T-cell (primary cell): Measurements from ENCODE around the gene HDAC8. TPM values are rescaled to one million over a fixed set of nuclear protein-coding genes. Genes with fewer than 3 reads are reported as not detected.
A peak's percentile ranks its signal among the peaks of the same experiment; 100 is the strongest.

Source experiments
- ATAC-seq, 4 experiments: fragments of 200-7000 bp in 3 of 4; fragments of 150-1000 bp in 1 of 4; cut with Tn5 transposase; replicated peaks in 1 of 4; 1 replicate in 3 of 4; 2 replicates in 1 of 4; pipeline ENCODE4 v1.10.0; 2021; ENCODE audit warnings: moderate library complexity in 3 of 4, mild to moderate bottlenecking in 2 of 4, moderate number of reproducible peaks in 1 of 4
- CTCF ChIA-PET, 2 donors: fragments of 300-600 bp; sonication (Branson Sonifier 250); formaldehyde crosslinking; loops; one replicate each; lab custom pipeline; 2022; ENCODE audit warnings: antibody characterized with exemption in 2 of 2; lab: Charles Lee
- POLR2A ChIA-PET, 2 donors: fragments of 300-600 bp; sonication (Branson Sonifier 250); formaldehyde crosslinking; loops; one replicate each; lab custom pipeline; 2022; ENCODE audit warnings: antibody characterized with exemption in 2 of 2; lab: Charles Lee
- DNase-seq, 35 experiments: peaks; one replicate each; pipeline versions ENCODE4 v3.0.0 to v3.0.0-alpha.2; 2013 to 2023
- H3K27ac ChIP-seq: one replicate; pipeline ENCODE4 v1.5.1; 2013; ENCODE audit warnings: low read length
- H3K27me3 ChIP-seq, 2 experiments: replicated peaks in 1 of 2; 1 replicate in 1 of 2; 2 replicates in 1 of 2; pipeline versions ENCODE4 v1.6.1 to v1.7.0; 2013; ENCODE audit warnings: low read length in 1 of 2, mixed read lengths in 1 of 2; ENCODE audit not compliant: control insufficient read depth in 2 of 2, insufficient read depth in 2 of 2; ENCODE audit errors: extremely low read depth in 1 of 2
- H3K36me3 ChIP-seq, 2 donors: 1 replicate in 1 of 2; 2 replicates in 1 of 2; pipeline versions ENCODE4 v1.6.1 to v1.7.0; 2013; ENCODE audit warnings: low read length in 1 of 2; ENCODE audit not compliant: control insufficient read depth in 2 of 2, insufficient read depth in 1 of 2; ENCODE audit errors: extremely low read depth in 1 of 2
- H3K4me1 ChIP-seq, 2 experiments: 1 replicate in 1 of 2; 2 replicates in 1 of 2; pipeline versions ENCODE4 v1.6.1 to v1.7.0; 2013; ENCODE audit warnings: low read length in 2 of 2, mixed read lengths in 1 of 2; ENCODE audit not compliant: insufficient read depth in 2 of 2, control insufficient read depth in 1 of 2; ENCODE audit errors: extremely low read depth in 1 of 2
- H3K4me3 ChIP-seq, 2 donors: 1 replicate in 1 of 2; 2 replicates in 1 of 2; pipeline versions ENCODE4 v1.5.1 to v1.7.0; 2013; ENCODE audit warnings: mild to moderate bottlenecking in 2 of 2, low read length in 1 of 2, moderate library complexity in 1 of 2; ENCODE audit not compliant: control insufficient read depth in 1 of 2; ENCODE audit errors: extremely low read depth in 1 of 2
- H3K9me3 ChIP-seq: 2 replicates; pipeline ENCODE4 v1.7.0; 2013
- H3K27ac Mint-ChIP-seq, 2 donors: one replicate each; pipeline ENCODE4 v1.8.0; 2020 to 2021; ENCODE audit warnings: mild to moderate bottlenecking in 2 of 2, mixed read lengths in 2 of 2
- H3K27me3 Mint-ChIP-seq, 2 donors: one replicate each; pipeline ENCODE4 v1.8.0; 2021 to 2022; ENCODE audit warnings: mixed read lengths in 2 of 2
- H3K36me3 Mint-ChIP-seq: one replicate; pipeline ENCODE4 v1.8.0; 2021; ENCODE audit warnings: mixed read lengths
- H3K4me1 Mint-ChIP-seq, 3 donors: one replicate each; pipeline ENCODE4 v1.8.0; 2020 to 2022; ENCODE audit warnings: mixed read lengths in 3 of 3, mild to moderate bottlenecking in 1 of 3
- H3K4me3 Mint-ChIP-seq, 3 donors: one replicate each; pipeline ENCODE4 v1.8.0; 2020 to 2022; ENCODE audit warnings: mild to moderate bottlenecking in 3 of 3, mixed read lengths in 3 of 3, moderate library complexity in 3 of 3
- H3K9me3 Mint-ChIP-seq, 3 donors: one replicate each; pipeline ENCODE4 v1.8.0; 2020 to 2022; ENCODE audit warnings: mixed read lengths in 3 of 3
- whole genome bisulfite sequencing: methylation state at CpG from one replicate; pipeline ENCODE4 v1.1.5; 2013; ENCODE audit warnings: missing lambda C conversion rate; ENCODE audit not compliant: insufficient coverage; 5-methylcytosine and 5-hydroxymethylcytosine counted together
- total RNA-seq, 35 experiments: library from RNA in 6 of 35; stranded (reverse) in 6 of 35; fragments of 120-200 nt in 1 of 35; gene quantifications; one replicate each; pipeline versions ENCODE4 v1.2.1 to v1.2.4 and lab custom pipeline; 2013 to 2026

HDAC8 gene
- total RNA-seq, 5 donors from 2014 or later (not counting 1 experiment from before 2014, with no cell fraction given) = 15.7 to 19.1 (median 16.9) TPM

DNA sequence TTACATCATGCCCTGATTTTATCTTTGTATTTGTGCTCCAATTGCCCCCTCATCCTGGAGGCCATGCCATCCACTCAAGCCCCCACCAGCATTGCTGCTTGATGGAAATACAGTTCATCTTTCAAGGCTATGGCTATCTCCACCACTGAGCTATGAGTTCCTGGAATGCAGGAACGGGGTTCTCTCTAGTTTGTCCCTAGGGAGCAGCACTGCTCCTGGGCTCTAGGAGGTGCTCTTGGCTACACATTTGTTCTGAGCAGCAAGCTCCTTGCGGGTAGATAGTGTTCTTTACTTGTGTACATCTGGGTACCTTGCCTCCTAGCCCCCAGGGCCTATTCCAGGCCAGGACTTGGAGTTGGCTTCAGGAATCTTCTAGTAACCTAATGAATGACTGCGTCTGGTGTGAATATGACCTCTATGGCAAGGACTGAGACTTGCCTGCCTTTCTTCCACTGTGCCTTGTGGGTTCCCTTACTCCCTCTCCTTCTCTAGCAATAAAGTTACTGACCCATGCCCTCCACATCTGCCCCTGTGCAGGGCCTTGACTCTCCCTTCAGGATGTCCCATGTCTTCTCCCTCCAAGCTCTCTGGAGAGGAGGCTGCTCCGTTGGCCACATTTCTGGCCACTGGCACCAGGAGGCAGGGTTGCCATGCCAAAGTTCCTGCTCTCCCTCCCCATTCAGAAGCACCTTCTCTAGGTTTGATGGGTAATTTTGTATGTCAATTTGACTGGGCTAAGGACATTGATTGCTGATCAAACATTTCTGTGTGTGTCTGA, 274.5 kb downstream of the HDAC8 start:
- no CpG with 5 or more reads among the region's 4 CpGs for WGBS
- Histone ChIP-seq H3K27me3 (peaks cover 4 to 32% of the 10 kb centered on the region in 2 experiments), H3K36me3 (no peaks in the 10 kb centered on the region), H3K9me3 (no peaks in the 10 kb centered on the region), H3K4me1 (no peaks in the 10 kb centered on the region), H3K27ac (no peak overlapping the region), H3K4me3 (no peak overlapping the region)
- Mint-ChIP-seq H3K36me3 (no peaks in the 10 kb centered on the region), H3K9me3 (no peaks in the 10 kb centered on the region), H3K27me3 (peaks cover 54 to 78% of the 10 kb centered on the region in 2 donors), H3K4me1 (no peaks in the 10 kb centered on the region), H3K27ac (no peak overlapping the region), H3K4me3 (no peak overlapping the region)
- peak in 1 of 35 experiments; percentile 24 for DNase-seq
- POLR2A ChIA-PET = no interaction called here
- CTCF ChIA-PET = no interaction called here
- ATAC-seq = peak in 1 of 4 experiments; percentile 35

- Mint-ChIP-seq H3K4me1 (no peaks in the 10 kb centered on the region), H3K27me3 (peaks cover 46 to 78% of the 10 kb centered on the region in 2 donors), H3K27ac (no peak overlapping the region), H3K4me3 (no peak overlapping the region), H3K9me3 (no peaks in the 10 kb centered on the region), H3K36me3 (no peaks in the 10 kb centered on the region)
- no peak for DNase-seq
- Histone ChIP-seq H3K27ac (no peak overlapping the region), H3K36me3 (no peaks in the 10 kb centered on the region), H3K27me3 (peaks cover 0 to 28% of the 10 kb centered on the region in 2 experiments), H3K9me3 (no peaks in the 10 kb centered on the region), H3K4me1 (no peaks in the 10 kb centered on the region), H3K4me3 (no peak overlapping the region)
- ChIA-PET POLR2A (no interaction called here), CTCF (interaction anchor here in 1 of 2 donors (0.7 kb wide), 1 partner anchor 247 kb away, joined by 3 read pairs; no protein-coding TSS in a partner anchor)
- WGBS = no CpG with 5 or more reads among the region's 1 CpG
- ATAC-seq = no peak
Observed at GRCh38 chrX:72296991-72297390, 275.7 kb downstream of the HDAC8 start.

DNA sequence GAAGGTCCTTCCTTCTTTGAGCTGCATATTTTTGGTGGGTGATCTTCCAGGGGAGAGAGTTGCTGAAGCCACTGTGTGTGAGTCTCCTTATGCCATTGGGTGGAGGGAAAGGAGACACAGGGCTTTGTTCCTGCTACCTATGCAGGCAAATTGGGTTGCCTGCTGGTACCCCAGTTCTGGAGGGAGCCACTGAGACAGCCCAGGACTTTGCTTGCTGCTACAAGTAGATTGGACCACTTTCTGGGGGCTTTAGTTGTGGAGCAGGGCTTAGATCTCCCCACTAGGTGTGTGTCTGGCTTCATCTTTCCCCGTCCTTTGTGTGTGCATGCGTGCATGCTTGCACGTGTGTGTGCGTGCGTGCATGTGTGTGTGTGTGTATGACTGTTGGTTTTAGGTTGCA, 276.9 kb downstream of the HDAC8 start:
- no peak overlapping the region for H3K4me3 ChIP-seq
- no peaks in the 10 kb centered on the region for H3K9me3 Mint-ChIP-seq
- ChIA-PET CTCF (interaction anchor here in 1 of 2 donors (0.6 kb wide), 1 partner anchor 47 kb away, joined by 8 read pairs; no protein-coding TSS in a partner anchor), POLR2A (no interaction called here)
- no peak overlapping the region for H3K27ac ChIP-seq
- no peaks in the 10 kb centered on the region for H3K36me3 ChIP-seq
- no CpG with 5 or more reads among the region's 5 CpGs for WGBS
- peaks cover 0 to 15% of the 10 kb centered on the region in 2 experiments for H3K27me3 ChIP-seq
- ATAC-seq = no peak
- DNase-seq = no peak
- H3K36me3 Mint-ChIP-seq = no peaks in the 10 kb centered on the region
- H3K4me3 Mint-ChIP-seq = no peak overlapping the region
- H3K27me3 Mint-ChIP-seq = peaks cover 39 to 77% of the 10 kb centered on the region in 2 donors
- no peak overlapping the region for H3K27ac Mint-ChIP-seq
- H3K4me1 Mint-ChIP-seq = no peaks in the 10 kb centered on the region
- no peaks in the 10 kb centered on the region for H3K9me3 ChIP-seq
- no peaks in the 10 kb centered on the region for H3K4me1 ChIP-seq

DNA sequence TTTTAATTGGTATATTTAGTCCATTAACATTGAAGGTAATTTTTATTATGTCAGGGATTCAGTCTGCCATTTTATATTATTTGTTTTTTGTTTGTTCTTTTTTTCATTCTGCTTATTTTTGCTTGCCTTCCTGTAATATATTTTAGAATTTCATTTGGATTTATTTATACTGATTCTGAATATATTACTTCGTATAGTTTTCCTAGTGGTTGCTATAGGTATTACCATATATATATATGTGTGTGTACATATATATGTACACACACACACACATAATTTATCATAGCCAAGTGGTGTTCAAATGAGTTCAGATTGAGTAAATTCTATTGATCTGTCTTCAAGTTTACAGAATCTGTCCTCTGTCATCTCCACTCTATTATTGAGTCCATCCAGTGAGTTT, 278.1 kb downstream of the HDAC8 start:
- POLR2A ChIA-PET = no interaction called here
- no peak overlapping the region for H3K27ac ChIP-seq
- no peaks in the 10 kb centered on the region for H3K4me1 ChIP-seq
- H3K4me1 Mint-ChIP-seq = no peaks in the 10 kb centered on the region
- WGBS = no CpG with 5 or more reads among the region's 1 CpG
- H3K9me3 ChIP-seq = no peaks in the 10 kb centered on the region
- DNase-seq = no peak
- H3K27ac Mint-ChIP-seq = no peak overlapping the region
- no peak overlapping the region for H3K4me3 ChIP-seq
- CTCF ChIA-PET = interaction anchor here in 1 of 2 donors (0.6 to 0.7 kb wide), 2 partner anchors 26 to 1944 kb away, joined by 5 to 6 read pairs; no protein-coding TSS in a partner anchor
- no peak for ATAC-seq
- no peak overlapping the region for H3K4me3 Mint-ChIP-seq
- H3K9me3 Mint-ChIP-seq = no peaks in the 10 kb centered on the region
- peaks cover 0 to 13% of the 10 kb centered on the region in 2 experiments for H3K27me3 ChIP-seq
- no peaks in the 10 kb centered on the region for H3K36me3 ChIP-seq
- peaks cover 33 to 74% of the 10 kb centered on the region in 2 donors for H3K27me3 Mint-ChIP-seq
- no peaks in the 10 kb centered on the region for H3K36me3 Mint-ChIP-seq

DNA sequence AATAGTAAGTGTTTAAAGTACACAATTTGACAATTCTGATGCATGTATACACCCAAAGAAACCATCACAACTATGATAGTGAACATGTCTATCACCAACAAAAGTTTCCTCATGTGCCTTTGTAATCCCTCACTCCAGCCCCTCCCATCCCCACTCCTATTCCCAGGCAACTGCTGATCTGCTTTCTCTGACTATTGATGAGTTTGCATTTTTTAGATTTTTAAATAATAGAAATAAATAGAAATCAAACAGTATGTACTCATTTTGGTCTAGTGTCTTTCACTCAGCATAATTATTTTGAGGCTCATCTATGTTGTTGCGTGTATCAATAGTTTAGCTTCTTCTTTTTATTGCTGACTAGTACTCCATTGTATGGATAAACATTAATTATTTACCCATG, 290.3 kb downstream of the HDAC8 start:
- Histone ChIP-seq H3K9me3 (no peaks in the 10 kb centered on the region), H3K4me1 (peaks cover under 1 to 2% of the 10 kb centered on the region in 2 experiments), H3K27ac (no peak overlapping the region), H3K4me3 (no peak overlapping the region), H3K36me3 (no peaks in the 10 kb centered on the region), H3K27me3 (peaks cover 0 to 2% of the 10 kb centered on the region in 2 experiments)
- Mint-ChIP-seq H3K4me1 (peaks cover 0 to 2% (median under 1%) of the 10 kb centered on the region in 3 donors), H3K27me3 (peaks cover 10 to 30% of the 10 kb centered on the region in 2 donors), H3K27ac (no peak overlapping the region), H3K4me3 (no peak overlapping the region), H3K9me3 (no peaks in the 10 kb centered on the region), H3K36me3 (no peaks in the 10 kb centered on the region)
- ChIA-PET CTCF (no interaction called here), POLR2A (interaction anchor here in 1 of 2 donors (0.6 kb wide), 1 partner anchor 18 kb away, joined by 4 read pairs; no protein-coding TSS in a partner anchor)
- no peak for ATAC-seq
- no CpG with 5 or more reads among the region's 1 CpG for WGBS
- DNase-seq = no peak

- H3K9me3 Mint-ChIP-seq = no peaks in the 10 kb centered on the region
- POLR2A ChIA-PET = interaction anchor here in 1 of 2 donors (0.7 kb wide), 1 partner anchor 1110 kb away, joined by 4 read pairs; no protein-coding TSS in a partner anchor
- H3K27me3 ChIP-seq = peaks cover 0 to 2% of the 10 kb centered on the region in 2 experiments
- H3K27me3 Mint-ChIP-seq = peaks cover 10 to 26% of the 10 kb centered on the region in 2 donors
- peaks cover 10% of the 10 kb centered on the region in 3 donors for H3K4me1 Mint-ChIP-seq
- peaks cover under 1 to 3% of the 10 kb centered on the region in 2 donors for H3K36me3 ChIP-seq
- CTCF ChIA-PET = no interaction called here
- no peaks in the 10 kb centered on the region for H3K9me3 ChIP-seq
- H3K4me3 Mint-ChIP-seq = no peak overlapping the region
- peaks cover 11 to 12% of the 10 kb centered on the region in 2 experiments for H3K4me1 ChIP-seq
- no peak overlapping the region for H3K27ac ChIP-seq
- no peak overlapping the region for H3K27ac Mint-ChIP-seq
- 50% methylated on average over 1 of the region's 5 CpGs for WGBS
- no peak overlapping the region for H3K4me3 ChIP-seq
- ATAC-seq (no peak), DNase-seq (no peak)
- H3K36me3 Mint-ChIP-seq = peaks cover 5% of the 10 kb centered on the region
Observed at GRCh38 chrX:72280321-72280845, 292.3 kb downstream of the HDAC8 start.
